ENCODE data around the gene CGB8.
A peak's percentile ranks its signal among the peaks of the same experiment; 100 is the strongest.
"Not testable (repeated sequence)": the region's sequence is repeated elsewhere in the genome, so short reads cannot be mapped to it uniquely, and the experiment has no call there.

CGB8 gene

GRCh38 chr19:49031642-49032301 is 17.1 kb downstream of the CGB8 start, which contains the start of gene CGB2:
CGB2 (plus strand) TSS chr19:49031890; CDS start chr19:49032096, 206 bp downstream.
- not testable (repeated sequence) for H2AFZ ChIP-seq (ENCODE audit: low read depth, low read length)
- peak; percentile 32 for TF ChIP-seq CTCF (IDR thresholded peaks at IDR 0.05; ENCODE audit: low read depth, low read length)

GRCh38 chr19:49030323-49030722 is 18.6 kb downstream of the CGB8 start:
- H3K27ac ChIP-seq (ENCODE audit: low read length); H4K20me1 ChIP-seq (ENCODE audit: insufficient read depth, low read length); H3K79me2 ChIP-seq (ENCODE audit: low read length); H3K9me3 ChIP-seq (ENCODE audit: insufficient read depth, low read length); H3K4me2 ChIP-seq (ENCODE audit: low read length); H3K9ac ChIP-seq (ENCODE audit: low read length); H3K4me3 ChIP-seq (ENCODE audit: low read length); H3K27me3 ChIP-seq (ENCODE audit: low read depth, low read length); H3K36me3 ChIP-seq (replicated peaks; ENCODE audit: low read depth, low read length); H3K4me1 ChIP-seq (ENCODE audit: low read length); H2AFZ ChIP-seq (ENCODE audit: low read depth, low read length): not testable (repeated sequence)

More at GRCh38 chr19:49031642-49032301, 17.1 kb downstream of the CGB8 start, which contains the start of gene CGB2:
- H3K27me3 ChIP-seq (ENCODE audit: low read depth, low read length); H3K27ac ChIP-seq (ENCODE audit: low read length); H3K9ac ChIP-seq (ENCODE audit: low read length); H3K79me2 ChIP-seq (ENCODE audit: low read length); H3K4me1 ChIP-seq (ENCODE audit: low read length); H3K9me3 ChIP-seq (ENCODE audit: insufficient read depth, low read length); H3K4me2 ChIP-seq (ENCODE audit: low read length); H4K20me1 ChIP-seq (ENCODE audit: insufficient read depth, low read length); H3K4me3 ChIP-seq (ENCODE audit: low read length); H3K36me3 ChIP-seq (replicated peaks; ENCODE audit: low read depth, low read length): not testable (repeated sequence)

- not testable (repeated sequence) for H3K4me2 ChIP-seq (ENCODE audit: low read length)
Measured at GRCh38 chr19:49029749-49030148, 19.2 kb downstream of the CGB8 start.

GRCh38 chr19:49028686-49029085 is 20.2 kb downstream of the CGB8 start:
- not testable (repeated sequence) for H2AFZ ChIP-seq (ENCODE audit: low read depth, low read length); H3K4me3 ChIP-seq (ENCODE audit: low read length); H3K4me1 ChIP-seq (ENCODE audit: low read length); H4K20me1 ChIP-seq (ENCODE audit: insufficient read depth, low read length); H3K9me3 ChIP-seq (ENCODE audit: insufficient read depth, low read length); H3K9ac ChIP-seq (ENCODE audit: low read length); H3K27ac ChIP-seq (ENCODE audit: low read length); H3K4me2 ChIP-seq (ENCODE audit: low read length); H3K27me3 ChIP-seq (ENCODE audit: low read depth, low read length); H3K79me2 ChIP-seq (ENCODE audit: low read length); H3K36me3 ChIP-seq (replicated peaks; ENCODE audit: low read depth, low read length)

More at GRCh38 chr19:49029749-49030148, 19.2 kb downstream of the CGB8 start:
- not testable (repeated sequence) for H2AFZ ChIP-seq (ENCODE audit: low read depth, low read length); H3K27me3 ChIP-seq (ENCODE audit: low read depth, low read length); H4K20me1 ChIP-seq (ENCODE audit: insufficient read depth, low read length); H3K27ac ChIP-seq (ENCODE audit: low read length); H3K79me2 ChIP-seq (ENCODE audit: low read length); H3K4me1 ChIP-seq (ENCODE audit: low read length); H3K9me3 ChIP-seq (ENCODE audit: insufficient read depth, low read length); H3K9ac ChIP-seq (ENCODE audit: low read length); H3K36me3 ChIP-seq (replicated peaks; ENCODE audit: low read depth, low read length); H3K4me3 ChIP-seq (ENCODE audit: low read length)

GRCh38 chr19:49025599-49025998 is 23.3 kb downstream of the CGB8 start:
- H2AFZ ChIP-seq (ENCODE audit: low read depth, low read length); H3K9me3 ChIP-seq (ENCODE audit: insufficient read depth, low read length); H3K4me2 ChIP-seq (ENCODE audit: low read length); H3K27me3 ChIP-seq (ENCODE audit: low read depth, low read length); H3K27ac ChIP-seq (ENCODE audit: low read length); H3K4me3 ChIP-seq (ENCODE audit: low read length); H3K36me3 ChIP-seq (replicated peaks; ENCODE audit: low read depth, low read length); H3K4me1 ChIP-seq (ENCODE audit: low read length); H4K20me1 ChIP-seq (ENCODE audit: insufficient read depth, low read length); H3K9ac ChIP-seq (ENCODE audit: low read length); H3K79me2 ChIP-seq (ENCODE audit: low read length): not testable (repeated sequence)

GRCh38 chr19:49025088-49025487 is 23.8 kb downstream of the CGB8 start:
- H3K9ac ChIP-seq (ENCODE audit: low read length); H4K20me1 ChIP-seq (ENCODE audit: insufficient read depth, low read length); H3K36me3 ChIP-seq (replicated peaks; ENCODE audit: low read depth, low read length); H3K27me3 ChIP-seq (ENCODE audit: low read depth, low read length); H3K79me2 ChIP-seq (ENCODE audit: low read length); H3K4me3 ChIP-seq (ENCODE audit: low read length); H2AFZ ChIP-seq (ENCODE audit: low read depth, low read length); H3K4me2 ChIP-seq (ENCODE audit: low read length); H3K27ac ChIP-seq (ENCODE audit: low read length); H3K9me3 ChIP-seq (ENCODE audit: insufficient read depth, low read length): not testable (repeated sequence)
- peaks cover 10% of the 10 kb centered on the region for H3K4me1 ChIP-seq (ENCODE audit: low read length)

- H3K4me3 ChIP-seq (ENCODE audit: low read length); H4K20me1 ChIP-seq (ENCODE audit: insufficient read depth, low read length); H3K36me3 ChIP-seq (replicated peaks; ENCODE audit: low read depth, low read length); H3K4me2 ChIP-seq (ENCODE audit: low read length); H3K9ac ChIP-seq (ENCODE audit: low read length); H3K27ac ChIP-seq (ENCODE audit: low read length); H3K9me3 ChIP-seq (ENCODE audit: insufficient read depth, low read length); H2AFZ ChIP-seq (ENCODE audit: low read depth, low read length); H3K27me3 ChIP-seq (ENCODE audit: low read depth, low read length); H3K79me2 ChIP-seq (ENCODE audit: low read length): not testable (repeated sequence)
- peaks cover 10% of the 10 kb centered on the region for H3K4me1 ChIP-seq (ENCODE audit: low read length)
Measured at GRCh38 chr19:49024233-49024632, 24.7 kb downstream of the CGB8 start, which contains the start of gene CGB3. CGB3 (minus strand) TSS chr19:49024333; CDS start chr19:49023971, 362 bp downstream.

All from OCI-LY3 (cell line).